BJ (cell line): ENCODE results near the gene RBMS1. TPM values are rescaled to one million over a fixed set of nuclear protein-coding genes. Genes with fewer than 3 reads are reported as not detected.

Source experiments
- CTCF ChIA-PET: fragments of 350-600 bp; formaldehyde crosslinking; extraction: SDS; loops from one replicate; lab custom pipeline; 2021; ENCODE audit warnings: antibody characterized with exemption, inconsistent platforms; lab: Yijun Ruan, JAX
- POLR2A ChIA-PET: fragments of 300-600 bp; sonication (Branson Sonifier 250); formaldehyde crosslinking; extraction: SDS; loops from one replicate; lab custom pipeline; 2021; ENCODE audit warnings: antibody characterized with exemption; lab: Charles Lee
- DNase-seq: peaks from one replicate; pipeline ENCODE4 v3.0.0-alpha.2; 2011; ENCODE audit warnings: low read depth
- H3K27me3 ChIP-seq: 2 replicates; pipeline ENCODE4 v1.6.0; 2011; ENCODE audit warnings: low read length; ENCODE audit not compliant: control insufficient read depth, insufficient read depth
- H3K36me3 ChIP-seq: 2 replicates; pipeline ENCODE4 v1.5.1; 2011; ENCODE audit warnings: low read length; ENCODE audit not compliant: control insufficient read depth, insufficient read depth
- H3K4me3 ChIP-seq: 2 replicates; pipeline ENCODE4 v1.5.1; 2011; ENCODE audit warnings: low read depth, mild to moderate bottlenecking, control low read depth, low read length
- polyA plus RNA-seq: library from polyadenylated mRNA; depleted of rRNA; stranded (reverse); fragments of >200 nt; gene quantifications from 2 replicates; pipeline ENCODE4 v1.2.3, GENCODE V29; 2011
- TF ChIP-seq, protein P1 (sequence below): IDR thresholded peaks from 2 replicates; pipeline ENCODE4 v1.5.1; 2011; ENCODE audit warnings: low read depth, mild to moderate bottlenecking, control low read depth, inconsistent platforms, low read length, moderate library complexity; ENCODE audit not compliant: insufficient read depth

RBMS1 gene
- polyA plus RNA-seq, 1 experiment = 80.1 TPM

DNA sequence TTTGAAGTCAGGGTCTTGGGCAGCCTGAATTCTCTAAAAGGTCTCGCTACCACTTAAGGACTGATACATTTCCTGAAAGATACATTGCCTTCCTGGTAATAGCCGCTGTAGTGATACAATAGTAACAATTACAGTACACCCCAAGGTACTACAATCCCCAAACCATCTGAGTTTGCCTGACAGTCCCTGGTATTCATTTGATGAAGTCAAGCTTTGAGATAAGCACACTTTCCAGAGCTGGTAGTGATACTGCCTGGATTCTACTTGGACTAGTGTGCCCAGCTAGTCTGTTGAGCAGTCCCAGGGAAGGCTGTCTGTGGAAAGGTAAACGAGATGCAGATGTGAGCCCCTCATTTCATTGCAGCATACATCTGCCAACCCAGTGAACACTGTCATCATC is 269.1 kb downstream of the RBMS1 start:
- Histone ChIP-seq H3K4me3 (no peak overlapping the region), H3K27me3 (no peaks in the 10 kb centered on the region), H3K36me3 (no peaks in the 10 kb centered on the region)
- TF ChIP-seq, protein P1, sequence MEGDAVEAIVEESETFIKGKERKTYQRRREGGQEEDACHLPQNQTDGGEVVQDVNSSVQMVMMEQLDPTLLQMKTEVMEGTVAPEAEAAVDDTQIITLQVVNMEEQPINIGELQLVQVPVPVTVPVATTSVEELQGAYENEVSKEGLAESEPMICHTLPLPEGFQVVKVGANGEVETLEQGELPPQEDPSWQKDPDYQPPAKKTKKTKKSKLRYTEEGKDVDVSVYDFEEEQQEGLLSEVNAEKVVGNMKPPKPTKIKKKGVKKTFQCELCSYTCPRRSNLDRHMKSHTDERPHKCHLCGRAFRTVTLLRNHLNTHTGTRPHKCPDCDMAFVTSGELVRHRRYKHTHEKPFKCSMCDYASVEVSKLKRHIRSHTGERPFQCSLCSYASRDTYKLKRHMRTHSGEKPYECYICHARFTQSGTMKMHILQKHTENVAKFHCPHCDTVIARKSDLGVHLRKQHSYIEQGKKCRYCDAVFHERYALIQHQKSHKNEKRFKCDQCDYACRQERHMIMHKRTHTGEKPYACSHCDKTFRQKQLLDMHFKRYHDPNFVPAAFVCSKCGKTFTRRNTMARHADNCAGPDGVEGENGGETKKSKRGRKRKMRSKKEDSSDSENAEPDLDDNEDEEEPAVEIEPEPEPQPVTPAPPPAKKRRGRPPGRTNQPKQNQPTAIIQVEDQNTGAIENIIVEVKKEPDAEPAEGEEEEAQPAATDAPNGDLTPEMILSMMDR = no peak
- DNase-seq = no peak
- ChIA-PET CTCF (interaction anchor here (0.9 to 1.6 kb wide), 5 partner anchors 10 to 114 kb away, joined by 3 to 4 read pairs (median 4); no protein-coding TSS in a partner anchor), POLR2A (no interaction called here)

DNA sequence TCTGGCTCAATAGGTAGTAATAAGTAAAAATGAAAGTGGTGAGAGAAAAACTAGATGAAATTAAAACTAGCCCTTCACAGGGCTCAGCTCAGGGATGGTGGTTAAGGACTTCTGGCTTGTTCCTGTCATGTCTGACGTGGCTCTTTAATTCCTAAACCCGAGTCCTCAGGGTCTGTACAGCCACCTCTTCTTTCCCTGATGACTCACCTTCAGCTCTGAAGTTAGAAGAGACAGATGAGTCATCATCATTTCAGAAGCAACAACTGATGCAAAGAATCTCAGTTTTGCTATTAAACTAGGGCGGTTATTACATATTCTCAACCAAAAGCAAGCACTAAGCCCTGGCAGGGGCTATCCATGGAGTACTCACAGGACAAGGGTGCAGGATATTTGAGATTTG is 269.5 kb downstream of the RBMS1 start:
- Histone ChIP-seq H3K36me3 (no peaks in the 10 kb centered on the region), H3K27me3 (no peaks in the 10 kb centered on the region), H3K4me3 (no peak overlapping the region)
- ChIA-PET CTCF (interaction anchor here (0.9 to 1.0 kb wide), 4 partner anchors 10 to 17 kb away, joined by 3 to 4 read pairs (median 4); no protein-coding TSS in a partner anchor), POLR2A (no interaction called here)
- peak; percentile 89 for DNase-seq
- TF ChIP-seq, protein P1 = no peak

DNA sequence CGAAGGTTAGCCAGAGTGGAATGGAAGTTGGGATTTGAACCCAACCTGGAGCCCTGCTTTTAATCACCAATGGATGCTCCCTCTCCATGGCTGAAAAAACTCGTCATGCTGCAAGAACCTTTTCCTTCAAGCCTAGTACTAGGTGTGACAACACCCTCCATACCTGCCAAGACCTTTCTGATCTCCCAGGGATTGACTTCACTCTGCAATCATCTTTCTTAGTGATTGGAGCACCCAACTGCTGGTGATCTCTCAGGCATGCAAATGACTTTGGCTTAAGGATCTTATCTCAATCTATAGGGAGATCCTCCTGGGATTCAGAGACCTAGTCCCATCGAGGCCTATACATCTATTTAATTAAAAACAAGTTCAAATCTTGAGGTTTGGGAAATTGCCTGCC is 270.0 kb downstream of the RBMS1 start:
- H3K4me3 ChIP-seq = no peak overlapping the region
- ChIA-PET CTCF (interaction anchor here (0.9 to 1.5 kb wide), 4 partner anchors 9 to 14 kb away, joined by 3 to 4 read pairs (median 4); no protein-coding TSS in a partner anchor), POLR2A (no interaction called here)
- DNase-seq = no peak
- TF ChIP-seq, protein P1 = no peak
- no peaks in the 10 kb centered on the region for H3K27me3 ChIP-seq
- H3K36me3 ChIP-seq = no peaks in the 10 kb centered on the region

DNA sequence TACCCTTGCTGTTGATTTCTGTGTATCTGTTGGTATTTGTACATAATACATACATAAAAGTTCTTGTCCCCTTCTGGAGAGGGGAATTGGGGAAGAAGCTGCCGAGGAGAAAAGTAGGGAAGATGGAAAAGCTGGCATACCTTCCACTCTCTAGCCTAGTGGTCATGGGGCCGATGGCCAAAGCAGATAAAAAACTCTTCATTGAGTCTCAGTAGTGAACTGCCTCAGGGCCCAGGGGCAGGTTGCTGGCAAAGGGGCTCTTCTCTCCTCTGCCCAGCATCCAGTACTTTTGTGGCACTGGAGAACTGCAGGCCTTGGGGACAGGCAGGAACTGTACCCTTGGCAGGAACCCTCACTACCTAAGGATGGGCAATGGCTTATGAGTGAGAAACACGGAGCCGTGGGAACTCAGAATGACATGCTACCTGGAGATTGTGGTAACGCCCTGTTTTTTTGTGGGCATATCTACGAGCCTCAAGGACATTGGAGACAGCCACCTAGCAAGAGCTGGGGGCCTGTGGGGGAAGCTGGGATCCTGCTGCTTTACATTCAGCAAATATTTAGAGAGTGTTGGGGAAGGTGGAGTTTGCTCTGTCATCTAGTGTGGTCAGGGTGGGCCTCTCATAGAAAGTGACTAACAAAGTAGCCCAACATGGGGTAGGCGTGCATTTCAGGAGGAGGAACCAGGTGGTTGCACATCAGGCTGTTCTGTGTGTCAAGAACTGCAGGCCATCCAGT is 270.9 kb downstream of the RBMS1 start:
- POLR2A ChIA-PET = no interaction called here

More for the DNA sequence above, 270.9 kb downstream of the RBMS1 start:
- no peak overlapping the region for H3K4me3 ChIP-seq
- DNase-seq = no peak
- H3K27me3 ChIP-seq = no peaks in the 10 kb centered on the region
- CTCF ChIA-PET = interaction anchor here (0.6 to 1.5 kb wide), 4 partner anchors 10 to 74 kb away, joined by 3 to 6 read pairs (median 3); no protein-coding TSS in a partner anchor
- H3K36me3 ChIP-seq = no peaks in the 10 kb centered on the region
- TF ChIP-seq, protein P1 = no peak
